MM.1S (cell line): ENCODE data around the gene DMRT2.

ENCODE experiments used
- DNase-seq: peaks from one replicate; pipeline ENCODE4 v3.0.0-alpha.2; 2015
- H2AFZ ChIP-seq: fragments of 300-600 bp; sonication (generic); 2 replicates; pipeline ENCODE4 v1.6.0; 2016; ENCODE audit warnings: antibody characterized with exemption, low read length
- H3F3A ChIP-seq: fragments of 300-600 bp; sonication (generic); 2 replicates; pipeline ENCODE4 v1.6.1; 2016; ENCODE audit warnings: mild to moderate bottlenecking, antibody characterized with exemption, low read length, moderate library complexity, mixed read lengths; ENCODE audit not compliant: insufficient read depth
- H3K27ac ChIP-seq: fragments of 300-600 bp; sonication (generic); 2 replicates; pipeline ENCODE4 v1.5.1; 2016; ENCODE audit warnings: mild to moderate bottlenecking, low read length
- H3K27me3 ChIP-seq: fragments of 300-600 bp; sonication (generic); replicated peaks from 2 replicates; pipeline ENCODE4 v1.6.0; 2016; ENCODE audit warnings: low read length; ENCODE audit not compliant: insufficient read depth
- H3K36me3 ChIP-seq: fragments of 300-600 bp; sonication (generic); replicated peaks from 2 replicates; pipeline ENCODE4 v1.6.1; 2016; ENCODE audit warnings: mild to moderate bottlenecking, low read length, mixed read lengths; ENCODE audit not compliant: insufficient read depth
- H3K4me1 ChIP-seq: fragments of 300-600 bp; sonication (generic); 2 replicates; pipeline ENCODE4 v1.6.1; 2016; ENCODE audit warnings: low read length, mixed read lengths
- H3K4me2 ChIP-seq: fragments of 300-600 bp; sonication (generic); 2 replicates; pipeline ENCODE4 v1.6.0; 2016; ENCODE audit warnings: low read depth, low read length
- H3K4me3 ChIP-seq: fragments of 300-600 bp; sonication (generic); 2 replicates; pipeline ENCODE4 v1.5.1; 2016; ENCODE audit warnings: low read length, mixed read lengths
- H3K79me2 ChIP-seq: fragments of 300-600 bp; sonication (generic); 2 replicates; pipeline ENCODE4 v1.6.1; 2016; ENCODE audit warnings: mixed run types, low read length, mixed read lengths
- H3K9ac ChIP-seq: fragments of 300-600 bp; sonication (generic); 2 replicates; pipeline ENCODE4 v1.6.1; 2016; ENCODE audit warnings: low read length, mixed read lengths
- H3K9me2 ChIP-seq: fragments of 300-600 bp; sonication (generic); replicated peaks from 2 replicates; pipeline ENCODE4 v1.6.1; 2016; ENCODE audit warnings: mild to moderate bottlenecking, low read length, mixed read lengths; ENCODE audit not compliant: insufficient read depth
- H3K9me3 ChIP-seq: fragments of 300-600 bp; sonication (generic); replicated peaks from 2 replicates; pipeline ENCODE4 v1.6.1; 2016; ENCODE audit warnings: mild to moderate bottlenecking, low read length, mixed read lengths; ENCODE audit not compliant: insufficient read depth
- H4K20me1 ChIP-seq: fragments of 300-600 bp; sonication (generic); 2 replicates; pipeline ENCODE4 v1.6.1; 2016; ENCODE audit warnings: mild to moderate bottlenecking, low read length, moderate library complexity, mixed read lengths; ENCODE audit not compliant: insufficient read depth
- EZH2 ChIP-seq: fragments of 300-600 bp; sonication (generic); optimal IDR thresholded peaks from 2 replicates; pipeline ENCODE3; 2017; ENCODE audit warnings: low read depth, mild to moderate bottlenecking, antibody characterized with exemption, low read length, mixed read lengths
- EZH2phosphoT487 ChIP-seq: fragments of 300-600 bp; sonication (generic); IDR thresholded peaks from 2 replicates; pipeline ENCODE4 v1.6.1; 2018; ENCODE audit warnings: antibody characterized with exemption, low read length
- TF ChIP-seq, protein P1 (sequence below): fragments of 300-600 bp; sonication (generic); IDR thresholded peaks from 2 replicates; pipeline ENCODE4 v1.5.1; 2016; ENCODE audit warnings: antibody characterized with exemption, low read length, mixed read lengths

Gene DMRT2

DNA sequence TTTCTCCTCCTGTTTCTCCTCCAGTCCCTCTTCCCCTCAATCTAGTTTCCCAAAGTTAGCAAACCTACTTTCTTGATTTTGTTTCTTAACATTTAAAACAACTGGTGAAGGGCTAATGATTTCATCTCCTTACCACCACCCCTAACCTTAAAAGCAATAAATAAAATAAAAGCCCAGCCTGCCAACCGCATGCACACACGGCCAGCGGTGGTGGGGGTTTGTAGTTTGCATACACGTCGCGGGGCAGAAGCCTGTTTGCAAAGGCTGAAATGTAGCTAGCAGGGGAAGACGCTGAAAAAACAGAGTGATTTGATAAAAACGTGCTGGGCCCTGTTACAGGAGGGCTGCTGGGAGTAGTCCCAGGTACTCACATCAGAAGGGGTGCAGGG lies 1.9 kb upstream of the DMRT2 start:
- no peaks in the 10 kb centered on the region for H3K36me3 ChIP-seq
- H3K9ac ChIP-seq: peak overlapping the region; percentile 68
- no peaks in the 10 kb centered on the region for H3K79me2 ChIP-seq
- H2AFZ ChIP-seq: peak overlapping the region; percentile 96
- H3K27ac ChIP-seq: peak overlapping the region; percentile 30; the same call in 1 of the 2 replicates
- H3K9me3 ChIP-seq: no peaks in the 10 kb centered on the region
- H3K9me2 ChIP-seq: no peaks in the 10 kb centered on the region
- peaks cover 9% of the 10 kb centered on the region; the same call in 1 of the 2 replicates for H3K4me1 ChIP-seq
- peak overlapping the region; percentile 91 for H3K4me2 ChIP-seq
- DNase-seq: peak; percentile 44
- peak overlapping the region; percentile 70 for H3K4me3 ChIP-seq
- H4K20me1 ChIP-seq: no peaks in the 10 kb centered on the region
- TF ChIP-seq, protein P1, sequence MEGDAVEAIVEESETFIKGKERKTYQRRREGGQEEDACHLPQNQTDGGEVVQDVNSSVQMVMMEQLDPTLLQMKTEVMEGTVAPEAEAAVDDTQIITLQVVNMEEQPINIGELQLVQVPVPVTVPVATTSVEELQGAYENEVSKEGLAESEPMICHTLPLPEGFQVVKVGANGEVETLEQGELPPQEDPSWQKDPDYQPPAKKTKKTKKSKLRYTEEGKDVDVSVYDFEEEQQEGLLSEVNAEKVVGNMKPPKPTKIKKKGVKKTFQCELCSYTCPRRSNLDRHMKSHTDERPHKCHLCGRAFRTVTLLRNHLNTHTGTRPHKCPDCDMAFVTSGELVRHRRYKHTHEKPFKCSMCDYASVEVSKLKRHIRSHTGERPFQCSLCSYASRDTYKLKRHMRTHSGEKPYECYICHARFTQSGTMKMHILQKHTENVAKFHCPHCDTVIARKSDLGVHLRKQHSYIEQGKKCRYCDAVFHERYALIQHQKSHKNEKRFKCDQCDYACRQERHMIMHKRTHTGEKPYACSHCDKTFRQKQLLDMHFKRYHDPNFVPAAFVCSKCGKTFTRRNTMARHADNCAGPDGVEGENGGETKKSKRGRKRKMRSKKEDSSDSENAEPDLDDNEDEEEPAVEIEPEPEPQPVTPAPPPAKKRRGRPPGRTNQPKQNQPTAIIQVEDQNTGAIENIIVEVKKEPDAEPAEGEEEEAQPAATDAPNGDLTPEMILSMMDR: no peak
- TF ChIP-seq EZH2phosphoT487: no peak
- no peak for TF ChIP-seq EZH2
- H3F3A ChIP-seq: peaks cover 7% of the 10 kb centered on the region
- H3K27me3 ChIP-seq: no peaks in the 10 kb centered on the region

DNA sequence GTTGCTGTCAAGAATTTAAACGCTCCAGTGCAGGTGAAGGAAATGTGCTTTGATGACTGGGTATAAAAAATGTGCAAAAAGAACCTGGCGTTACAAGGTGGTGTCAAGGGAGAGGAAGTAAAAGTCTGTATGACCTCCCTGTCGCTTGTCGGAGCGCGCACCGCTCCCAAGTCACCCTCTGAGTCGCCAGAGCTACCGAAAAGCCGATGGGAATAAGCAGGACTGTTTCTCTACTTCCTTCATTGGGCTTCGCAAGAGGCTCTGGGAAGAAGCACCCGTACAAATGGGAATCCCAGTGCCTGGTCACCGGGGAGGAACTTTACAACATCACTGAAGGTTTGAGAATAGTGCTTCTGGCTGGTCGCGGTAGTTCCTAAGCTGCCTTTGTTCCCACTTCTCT lies 1.3 kb upstream of the DMRT2 start:
- no peaks in the 10 kb centered on the region for H4K20me1 ChIP-seq
- no peak for TF ChIP-seq EZH2
- no peak for TF ChIP-seq EZH2phosphoT487
- TF ChIP-seq, protein P1: no peak
- H3K4me3 ChIP-seq: no peak overlapping the region
- no peaks in the 10 kb centered on the region for H3K9me2 ChIP-seq
- no peaks in the 10 kb centered on the region for H3K27me3 ChIP-seq
- H3K4me2 ChIP-seq: peak overlapping the region; percentile 91; the same call in 1 of the 2 replicates
- no peaks in the 10 kb centered on the region for H3K79me2 ChIP-seq
- H3K36me3 ChIP-seq: no peaks in the 10 kb centered on the region
- no peak overlapping the region for H2AFZ ChIP-seq
- no peak overlapping the region for H3K9ac ChIP-seq
- H3F3A ChIP-seq: peaks cover 7% of the 10 kb centered on the region
- H3K4me1 ChIP-seq: peaks cover 9% of the 10 kb centered on the region; the same call in 1 of the 2 replicates
- H3K9me3 ChIP-seq: no peaks in the 10 kb centered on the region
- no peak for DNase-seq
- H3K27ac ChIP-seq: no peak overlapping the region

DNA sequence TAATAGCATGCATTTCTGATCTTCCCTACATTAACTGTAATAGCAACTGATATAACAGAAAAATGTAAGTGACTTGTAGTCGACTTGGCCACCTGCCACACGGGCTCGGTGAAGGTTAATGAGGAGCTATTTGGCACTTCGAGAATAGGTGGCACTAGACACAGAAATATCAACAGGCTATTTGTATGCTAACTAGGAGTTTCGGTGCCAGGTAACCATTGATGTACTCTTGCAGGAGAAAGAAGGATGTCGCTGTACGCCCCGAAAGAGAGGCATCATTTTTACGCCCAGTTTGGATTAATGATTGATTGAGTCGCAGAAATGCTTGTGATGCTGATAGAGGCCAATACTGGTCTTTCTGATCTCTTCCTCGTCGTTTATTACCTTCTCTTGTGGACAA lies 516 bp upstream of the DMRT2 start:
- no peak overlapping the region for H3K27ac ChIP-seq
- H3F3A ChIP-seq: peaks cover 7% of the 10 kb centered on the region
- peak overlapping the region; percentile 7; the same call in 1 of the 2 replicates for H3K4me3 ChIP-seq
- H2AFZ ChIP-seq: peak overlapping the region; percentile 6; the same call in 1 of the 2 replicates
- no peaks in the 10 kb centered on the region for H3K27me3 ChIP-seq
- peaks cover 9% of the 10 kb centered on the region; the same call in 1 of the 2 replicates for H3K4me1 ChIP-seq
- TF ChIP-seq EZH2 (no peak), EZH2phosphoT487 (no peak)
- TF ChIP-seq, protein P1: no peak
- no peaks in the 10 kb centered on the region for H4K20me1 ChIP-seq
- H3K9me2 ChIP-seq: no peaks in the 10 kb centered on the region
- H3K36me3 ChIP-seq: no peaks in the 10 kb centered on the region
- peak overlapping the region; percentile 93 for H3K4me2 ChIP-seq
- no peak for DNase-seq
- no peaks in the 10 kb centered on the region for H3K79me2 ChIP-seq
- H3K9me3 ChIP-seq: no peaks in the 10 kb centered on the region
- no peak overlapping the region for H3K9ac ChIP-seq
